Erythroblast (primary cell): Measurements from ENCODE around the gene STMND1.

Experiments used
- GATA1 ChIP-seq: IDR thresholded peaks from 2 replicates; pipeline ENCODE4 v1.6.1; 2011; ENCODE audit warnings: low read depth, mild to moderate bottlenecking, control low read depth, low read length, moderate library complexity
- POLR2A ChIP-seq: IDR thresholded peaks from 2 replicates; pipeline ENCODE4 v1.6.1; 2011; ENCODE audit warnings: mild to moderate bottlenecking, low read length

DNA sequence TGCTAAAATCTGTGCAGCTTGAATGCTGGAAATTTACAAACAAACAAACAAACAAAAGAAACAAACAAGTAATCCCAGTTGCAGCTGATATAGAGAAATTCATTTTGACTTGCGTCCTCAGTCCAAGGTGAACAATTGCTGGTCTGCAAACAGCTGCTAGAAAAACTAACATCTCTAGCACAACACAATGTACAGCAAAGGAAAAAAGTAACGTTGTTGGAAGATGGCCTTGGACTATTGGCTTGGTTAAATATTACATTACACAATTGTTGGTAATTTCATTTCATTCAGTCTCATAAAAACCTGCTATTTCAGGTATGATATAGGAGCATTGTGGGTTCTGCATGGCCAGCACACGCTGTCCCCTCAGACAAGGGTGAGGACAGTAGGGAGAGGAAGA is 50.0 kb downstream of the STMND1 start:
- TF ChIP-seq GATA1 (no peak), POLR2A (no peak)
